Liver (tissue), 9 donors: ENCODE results near the gene SMOC1. TPM values are rescaled to one million over a fixed set of nuclear protein-coding genes. Genes with fewer than 3 reads are reported as not detected.

Source experiments
- DNase-seq: peaks from one replicate; pipeline ENCODE4 v3.0.0-alpha.2; 2017; ENCODE audit warnings: low spot score
- H3K27ac ChIP-seq, 2 donors: one replicate each; pipeline ENCODE4 v1.7.0; 2013; ENCODE audit warnings: inconsistent platforms in 2 of 2, low read length in 2 of 2, control low read depth in 1 of 2, low read depth in 1 of 2, mild to moderate bottlenecking in 1 of 2
- H3K27me3 ChIP-seq, 4 donors: one replicate each; pipeline versions ENCODE4 v1.6.1 to v1.7.0; 2013; ENCODE audit warnings: low read length in 3 of 4, inconsistent platforms in 1 of 4, mild to moderate bottlenecking in 1 of 4, moderate library complexity in 1 of 4; ENCODE audit not compliant: control insufficient read depth in 4 of 4, insufficient read depth in 4 of 4
- H3K36me3 ChIP-seq, 4 donors: one replicate each; pipeline versions ENCODE4 v1.6.1 to v1.7.0; 2013; ENCODE audit warnings: low read length in 3 of 4, mild to moderate bottlenecking in 3 of 4, low read depth in 1 of 4, moderate library complexity in 1 of 4; ENCODE audit not compliant: control insufficient read depth in 4 of 4, insufficient read depth in 3 of 4
- H3K4me1 ChIP-seq, 4 donors: one replicate each; pipeline versions ENCODE4 v1.6.1 to v1.7.0; 2013; ENCODE audit warnings: low read length in 3 of 4, mild to moderate bottlenecking in 3 of 4, moderate library complexity in 1 of 4; ENCODE audit not compliant: control insufficient read depth in 4 of 4, insufficient read depth in 4 of 4
- H3K4me3 ChIP-seq, 3 donors: one replicate each; pipeline versions ENCODE4 v1.6.1 to v1.7.0; 2013; ENCODE audit warnings: low read length in 3 of 3, control low read depth in 1 of 3, low read depth in 1 of 3, mild to moderate bottlenecking in 1 of 3
- H3K9ac ChIP-seq, 2 donors: one replicate each; pipeline ENCODE4 v1.7.0; 2013; ENCODE audit warnings: low read length in 2 of 2, mild to moderate bottlenecking in 2 of 2, moderate library complexity in 2 of 2, control low read depth in 1 of 2, low read depth in 1 of 2
- H3K9me3 ChIP-seq, 4 donors: one replicate each; pipeline versions ENCODE4 v1.6.1 to v1.7.0; 2013; ENCODE audit warnings: low read length in 3 of 4; ENCODE audit not compliant: control insufficient read depth in 4 of 4
- EGR1 ChIP-seq, 2 donors: IDR thresholded peaks; 2 replicates each; pipeline ENCODE4 v1.6.1; 2016 to 2018; ENCODE audit warnings: antibody characterized with exemption in 2 of 2, low read depth in 2 of 2
- FOXA1 ChIP-seq: IDR thresholded peaks from 2 replicates; pipeline ENCODE4 v1.6.1; 2016; ENCODE audit warnings: antibody characterized with exemption
- FOXA2 ChIP-seq: IDR thresholded peaks from 2 replicates; pipeline ENCODE4 v1.6.1; 2016; ENCODE audit warnings: antibody characterized with exemption
- GABPA ChIP-seq, 2 donors: IDR thresholded peaks in 1 of 2; conservative IDR thresholded peaks in 1 of 2; 2 replicates each; pipeline ENCODE4 v1.6.1; 2016; ENCODE audit warnings: antibody characterized with exemption in 2 of 2, mild to moderate bottlenecking in 1 of 2, moderate library complexity in 1 of 2
- HNF4A ChIP-seq, 2 donors: conservative IDR thresholded peaks; 2 replicates each; pipeline ENCODE4 v1.6.1; 2016; ENCODE audit warnings: antibody characterized with exemption in 2 of 2, mild to moderate bottlenecking in 2 of 2
- HNF4G ChIP-seq: IDR thresholded peaks from 2 replicates; pipeline ENCODE4 v1.6.1; 2016; ENCODE audit warnings: antibody characterized with exemption
- JUND ChIP-seq, 2 donors: IDR thresholded peaks; 2 replicates each; pipeline ENCODE4 v1.6.1; 2016; ENCODE audit warnings: antibody characterized with exemption in 2 of 2
- NR2F2 ChIP-seq: IDR thresholded peaks from 2 replicates; pipeline ENCODE4 v1.6.1; 2016; ENCODE audit warnings: antibody characterized with exemption
- RAD21 ChIP-seq, 2 donors: IDR thresholded peaks; 2 replicates each; pipeline ENCODE4 v1.6.1; 2016; ENCODE audit warnings: antibody characterized with exemption in 2 of 2, mild to moderate bottlenecking in 2 of 2
- RXRA ChIP-seq, 2 donors: IDR thresholded peaks; 2 replicates each; pipeline ENCODE4 v1.6.1; 2017 to 2018; ENCODE audit warnings: antibody characterized with exemption in 2 of 2, mild to moderate bottlenecking in 1 of 2
- SP1 ChIP-seq: IDR thresholded peaks from 2 replicates; pipeline ENCODE4 v1.6.1; 2018; ENCODE audit warnings: antibody characterized with exemption, mild to moderate bottlenecking
- YY1 ChIP-seq: IDR thresholded peaks from 2 replicates; pipeline ENCODE4 v1.6.1; 2016; ENCODE audit warnings: antibody characterized with exemption, mild to moderate bottlenecking
- WGBS: extraction: QIAGEN DNeasy Blood & Tissue Kit; methylation state at CpG from one replicate; pipeline ENCODE4 v1.1.7; 2013; 5-methylcytosine and 5-hydroxymethylcytosine counted together
- polyA plus RNA-seq, 2 donors: library from polyadenylated mRNA; stranded (reverse) in 1 of 2; unstranded in 1 of 2; fragments of 200-250 nt in 1 of 2; fragments of >200 nt in 1 of 2; fragmentation: Nextera tagmentation in 1 of 2; extraction: Ambion mirVana in 1 of 2; gene quantifications; one replicate each; pipeline versions ENCODE4 v1.2.1 to v1.2.3, GENCODE V29; 2013 to 2015
- total RNA-seq, 2 donors: library from RNA; depleted of rRNA; stranded (reverse); fragments of >200 nt; gene quantifications; one replicate each; pipeline ENCODE4 v1.2.3, GENCODE V29; 2014
- TF ChIP-seq, protein P1 (sequence below): IDR thresholded peaks from 2 replicates; pipeline ENCODE4 v1.6.1; 2016; ENCODE audit warnings: antibody characterized with exemption, mild to moderate bottlenecking
- TF ChIP-seq, protein P2 (sequence below): IDR thresholded peaks from 2 replicates; pipeline ENCODE4 v1.6.1; 2016; ENCODE audit warnings: antibody characterized with exemption
- TF ChIP-seq, protein P3 (sequence below): fragments of 150-350 bp; IDR thresholded peaks from 2 replicates; pipeline ENCODE4 v1.5.1; 2017; ENCODE audit warnings: improper control_type of control experiment, low read depth, low read length; ENCODE audit not compliant: missing input control
- TF ChIP-seq, protein P4 (sequence below): IDR thresholded peaks from 2 replicates; pipeline ENCODE4 v1.6.1; 2016; ENCODE audit warnings: antibody characterized with exemption
- TF ChIP-seq, protein P5 (sequence below): IDR thresholded peaks from 2 replicates; pipeline ENCODE4 v1.6.1; 2016; ENCODE audit warnings: antibody characterized with exemption
- donor health status: healthy.
- donor health status: healthy.
- donor health status: healthy.
- donor health status: healthy.
- donor health status: healthy.

The SMOC1 gene
- total and polyA plus RNA-seq, 4 donors, result 11.2 to 43.7 (median 27.4) TPM

DNA sequence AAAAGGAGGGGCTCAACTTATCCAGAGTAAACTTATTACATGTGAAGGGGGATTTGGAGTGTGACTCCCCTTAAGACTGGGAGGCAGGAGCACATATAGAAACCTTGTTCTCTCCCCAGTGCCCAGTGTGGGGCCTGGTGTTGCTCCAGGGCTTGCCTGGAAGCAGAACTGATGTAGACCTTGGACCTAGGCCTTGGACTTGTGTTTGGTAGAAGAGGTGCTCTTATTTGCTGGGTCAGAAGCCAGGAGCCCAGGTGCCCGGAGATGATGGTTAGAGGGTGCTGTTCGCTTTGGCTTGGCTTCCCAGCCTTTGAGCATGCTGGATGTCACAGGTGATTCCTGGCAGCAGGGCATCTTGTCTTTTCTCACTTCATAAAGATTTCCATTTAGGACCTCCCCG, 110.4 kb downstream of the SMOC1 start:
- Histone ChIP-seq H3K27ac (no peak overlapping the region), H3K4me1 (peaks cover 4 to 24% (median 17%) of the 10 kb centered on the region in 4 donors), H3K4me3 (no peak overlapping the region), H3K36me3 (peaks cover 0 to 13% (median 0%) of the 10 kb centered on the region in 4 donors), H3K9me3 (no peaks in the 10 kb centered on the region), H3K27me3 (no peaks in the 10 kb centered on the region), H3K9ac (no peak overlapping the region)
- WGBS, result 44% methylated on average over 3 of the region's 3 CpGs
- TF ChIP-seq, protein P1, sequence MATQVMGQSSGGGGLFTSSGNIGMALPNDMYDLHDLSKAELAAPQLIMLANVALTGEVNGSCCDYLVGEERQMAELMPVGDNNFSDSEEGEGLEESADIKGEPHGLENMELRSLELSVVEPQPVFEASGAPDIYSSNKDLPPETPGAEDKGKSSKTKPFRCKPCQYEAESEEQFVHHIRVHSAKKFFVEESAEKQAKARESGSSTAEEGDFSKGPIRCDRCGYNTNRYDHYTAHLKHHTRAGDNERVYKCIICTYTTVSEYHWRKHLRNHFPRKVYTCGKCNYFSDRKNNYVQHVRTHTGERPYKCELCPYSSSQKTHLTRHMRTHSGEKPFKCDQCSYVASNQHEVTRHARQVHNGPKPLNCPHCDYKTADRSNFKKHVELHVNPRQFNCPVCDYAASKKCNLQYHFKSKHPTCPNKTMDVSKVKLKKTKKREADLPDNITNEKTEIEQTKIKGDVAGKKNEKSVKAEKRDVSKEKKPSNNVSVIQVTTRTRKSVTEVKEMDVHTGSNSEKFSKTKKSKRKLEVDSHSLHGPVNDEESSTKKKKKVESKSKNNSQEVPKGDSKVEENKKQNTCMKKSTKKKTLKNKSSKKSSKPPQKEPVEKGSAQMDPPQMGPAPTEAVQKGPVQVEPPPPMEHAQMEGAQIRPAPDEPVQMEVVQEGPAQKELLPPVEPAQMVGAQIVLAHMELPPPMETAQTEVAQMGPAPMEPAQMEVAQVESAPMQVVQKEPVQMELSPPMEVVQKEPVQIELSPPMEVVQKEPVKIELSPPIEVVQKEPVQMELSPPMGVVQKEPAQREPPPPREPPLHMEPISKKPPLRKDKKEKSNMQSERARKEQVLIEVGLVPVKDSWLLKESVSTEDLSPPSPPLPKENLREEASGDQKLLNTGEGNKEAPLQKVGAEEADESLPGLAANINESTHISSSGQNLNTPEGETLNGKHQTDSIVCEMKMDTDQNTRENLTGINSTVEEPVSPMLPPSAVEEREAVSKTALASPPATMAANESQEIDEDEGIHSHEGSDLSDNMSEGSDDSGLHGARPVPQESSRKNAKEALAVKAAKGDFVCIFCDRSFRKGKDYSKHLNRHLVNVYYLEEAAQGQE, result peak; percentile 51
- TF ChIP-seq JUND (IDR thresholded peaks at IDR 0.05) (peak in 1 of 2 donors; percentile 52), FOXA1 (no peak), EGR1 (IDR thresholded peaks at IDR 0.05; ENCODE audit: low read depth in 2 of 2) (no peak), RAD21 (IDR thresholded peaks at IDR 0.05) (peak; percentile 34 to 52), HNF4G (peak; percentile 89), NR2F2 (no peak), YY1 (no peak), SP1 (peak; percentile 74), HNF4A (conservative IDR thresholded peaks at IDR 0.05) (peak; percentile 96 to 97), GABPA (IDR thresholded peaks at IDR 0.05 in 1 of 2, conservative IDR thresholded peaks at IDR 0.05 in 1 of 2) (no peak), FOXA2 (no peak), RXRA (IDR thresholded peaks at IDR 0.05) (peak; percentile 64 to 75)
- TF ChIP-seq, protein P2, sequence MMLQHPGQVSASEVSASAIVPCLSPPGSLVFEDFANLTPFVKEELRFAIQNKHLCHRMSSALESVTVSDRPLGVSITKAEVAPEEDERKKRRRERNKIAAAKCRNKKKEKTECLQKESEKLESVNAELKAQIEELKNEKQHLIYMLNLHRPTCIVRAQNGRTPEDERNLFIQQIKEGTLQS, result no peak
- TF ChIP-seq, protein P3, sequence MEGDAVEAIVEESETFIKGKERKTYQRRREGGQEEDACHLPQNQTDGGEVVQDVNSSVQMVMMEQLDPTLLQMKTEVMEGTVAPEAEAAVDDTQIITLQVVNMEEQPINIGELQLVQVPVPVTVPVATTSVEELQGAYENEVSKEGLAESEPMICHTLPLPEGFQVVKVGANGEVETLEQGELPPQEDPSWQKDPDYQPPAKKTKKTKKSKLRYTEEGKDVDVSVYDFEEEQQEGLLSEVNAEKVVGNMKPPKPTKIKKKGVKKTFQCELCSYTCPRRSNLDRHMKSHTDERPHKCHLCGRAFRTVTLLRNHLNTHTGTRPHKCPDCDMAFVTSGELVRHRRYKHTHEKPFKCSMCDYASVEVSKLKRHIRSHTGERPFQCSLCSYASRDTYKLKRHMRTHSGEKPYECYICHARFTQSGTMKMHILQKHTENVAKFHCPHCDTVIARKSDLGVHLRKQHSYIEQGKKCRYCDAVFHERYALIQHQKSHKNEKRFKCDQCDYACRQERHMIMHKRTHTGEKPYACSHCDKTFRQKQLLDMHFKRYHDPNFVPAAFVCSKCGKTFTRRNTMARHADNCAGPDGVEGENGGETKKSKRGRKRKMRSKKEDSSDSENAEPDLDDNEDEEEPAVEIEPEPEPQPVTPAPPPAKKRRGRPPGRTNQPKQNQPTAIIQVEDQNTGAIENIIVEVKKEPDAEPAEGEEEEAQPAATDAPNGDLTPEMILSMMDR, result no peak
- TF ChIP-seq, protein P4, sequence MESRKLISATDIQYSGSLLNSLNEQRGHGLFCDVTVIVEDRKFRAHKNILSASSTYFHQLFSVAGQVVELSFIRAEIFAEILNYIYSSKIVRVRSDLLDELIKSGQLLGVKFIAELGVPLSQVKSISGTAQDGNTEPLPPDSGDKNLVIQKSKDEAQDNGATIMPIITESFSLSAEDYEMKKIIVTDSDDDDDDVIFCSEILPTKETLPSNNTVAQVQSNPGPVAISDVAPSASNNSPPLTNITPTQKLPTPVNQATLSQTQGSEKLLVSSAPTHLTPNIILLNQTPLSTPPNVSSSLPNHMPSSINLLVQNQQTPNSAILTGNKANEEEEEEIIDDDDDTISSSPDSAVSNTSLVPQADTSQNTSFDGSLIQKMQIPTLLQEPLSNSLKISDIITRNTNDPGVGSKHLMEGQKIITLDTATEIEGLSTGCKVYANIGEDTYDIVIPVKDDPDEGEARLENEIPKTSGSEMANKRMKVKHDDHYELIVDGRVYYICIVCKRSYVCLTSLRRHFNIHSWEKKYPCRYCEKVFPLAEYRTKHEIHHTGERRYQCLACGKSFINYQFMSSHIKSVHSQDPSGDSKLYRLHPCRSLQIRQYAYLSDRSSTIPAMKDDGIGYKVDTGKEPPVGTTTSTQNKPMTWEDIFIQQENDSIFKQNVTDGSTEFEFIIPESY, result no peak
- TF ChIP-seq, protein P5, sequence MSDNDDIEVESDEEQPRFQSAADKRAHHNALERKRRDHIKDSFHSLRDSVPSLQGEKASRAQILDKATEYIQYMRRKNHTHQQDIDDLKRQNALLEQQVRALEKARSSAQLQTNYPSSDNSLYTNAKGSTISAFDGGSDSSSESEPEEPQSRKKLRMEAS, result peak; percentile 54
- no peak for DNase-seq

DNA sequence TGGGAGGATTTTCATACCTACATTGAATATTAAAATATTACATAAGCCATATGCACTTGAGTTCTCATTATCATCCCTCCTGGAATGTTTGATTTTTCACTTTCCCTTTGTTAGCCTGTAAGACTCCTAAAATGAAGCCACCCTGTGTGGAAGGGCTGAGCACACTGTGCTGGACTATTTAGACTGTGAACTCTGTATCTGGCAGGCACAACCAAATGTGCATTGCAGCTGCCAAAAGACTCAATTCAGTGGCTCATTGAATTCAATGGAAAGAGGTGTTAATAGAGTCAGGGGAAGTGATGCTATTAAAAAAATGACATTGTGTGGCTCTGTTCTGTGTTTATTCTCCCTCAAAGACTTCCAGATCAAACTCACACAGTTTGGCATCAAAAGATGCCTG, 111.1 kb downstream of the SMOC1 start:
- no peak overlapping the region for H3K9ac ChIP-seq
- H3K27ac ChIP-seq, result no peak overlapping the region
- peaks cover 4 to 24% (median 17%) of the 10 kb centered on the region in 4 donors for H3K4me1 ChIP-seq
- no peak for TF ChIP-seq HNF4G
- peak in 1 of 2 donors; percentile 29 for TF ChIP-seq RAD21 (IDR thresholded peaks at IDR 0.05)
- TF ChIP-seq HNF4A (conservative IDR thresholded peaks at IDR 0.05), result peak; percentile 58 to 66
- H3K4me3 ChIP-seq, result no peak overlapping the region
- H3K9me3 ChIP-seq, result no peaks in the 10 kb centered on the region
- H3K36me3 ChIP-seq, result peaks cover 0 to 16% (median 0%) of the 10 kb centered on the region in 4 donors
- no peaks in the 10 kb centered on the region for H3K27me3 ChIP-seq
- DNase-seq, result no peak
